ENCODE results near the gene NIPA2. TPM values are rescaled to one million over a fixed set of nuclear protein-coding genes. Genes with fewer than 3 reads are reported as not detected.

NIPA2 gene
- total RNA-seq, 1 experiment from 2014 or later, result 77.9 TPM

- H2AFZ ChIP-seq (ENCODE audit: low read length), result no peak overlapping the region
- H3K23ac ChIP-seq (ENCODE audit: insufficient read length, low read depth, low read length), result no peak overlapping the region
- Mint-ChIP-seq H3K27me3 (ENCODE audit: low read depth) (no peaks in the 10 kb centered on the region), H3K27ac (no peak overlapping the region; a peak in 1 of 7 replicates), H3K4me1 (peaks cover 4% of the 10 kb centered on the region in 2 experiments), H3K9me3 (no peaks in the 10 kb centered on the region), H3K4me3 (no peak overlapping the region), H3K36me3 (ENCODE audit: insufficient read depth in 1 of 3, low read depth in 3 of 3) (peaks cover 21 to 39% (median 33%) of the 10 kb centered on the region in 3 experiments)
- H3K27ac ChIP-seq (ENCODE audit: insufficient read length, low read depth, low read length), result no peak overlapping the region
- no peak overlapping the region for H3K4me2 ChIP-seq (ENCODE audit: insufficient read depth, insufficient read length, low read length)
- H3K9me3 ChIP-seq (ENCODE audit: control insufficient read depth, low read depth, low read length), result no peaks in the 10 kb centered on the region
- no peaks in the 10 kb centered on the region for H4K20me1 ChIP-seq (ENCODE audit: control insufficient read depth, insufficient read depth, insufficient read length)
- no peak for DNase-seq
- no peak overlapping the region for H3K4ac ChIP-seq (ENCODE audit: low read depth, low read length)
- no peak overlapping the region for H2BK20ac ChIP-seq (ENCODE audit: low read depth, low read length, poor library complexity, severe bottlenecking)
- no peak overlapping the region for H3K9ac ChIP-seq (ENCODE audit: extremely low read depth, insufficient read length, low read length)
- no peaks in the 10 kb centered on the region for H3K79me2 ChIP-seq (ENCODE audit: insufficient read depth, low read length)
- no peak overlapping the region for H2BK120ac ChIP-seq (ENCODE audit: low read depth, low read length, poor library complexity, severe bottlenecking)
- no peaks in the 10 kb centered on the region for H3K27me3 ChIP-seq (ENCODE audit: insufficient read depth, low read length)
- no peak overlapping the region for H4K8ac ChIP-seq (replicated peaks; ENCODE audit: insufficient read length, low read depth, low read length)
- H3K79me1 ChIP-seq (ENCODE audit: insufficient read depth, low read depth, low read length, poor library complexity, severe bottlenecking), result no peaks in the 10 kb centered on the region
- no CpG with 5 or more reads among the region's 13 CpGs for WGBS (ENCODE audit: extremely low coverage, insufficient read length, low lambda C conversion rate)
- H3K56ac ChIP-seq (ENCODE audit: insufficient read length, low read depth, low read length), result no peak overlapping the region
- H3K18ac ChIP-seq (ENCODE audit: insufficient read length, low read depth, low read length), result no peak overlapping the region
- H2BK15ac ChIP-seq (ENCODE audit: low read depth, low read length), result no peak overlapping the region
- no peak overlapping the region for H3T11ph ChIP-seq (ENCODE audit: low read length)
- H3K23me2 ChIP-seq (ENCODE audit: insufficient read length, low read depth, low read length, poor library complexity, severe bottlenecking), result no peaks in the 10 kb centered on the region
- H3K14ac ChIP-seq (ENCODE audit: insufficient read depth, low read length), result no peak overlapping the region
- H2BK12ac ChIP-seq (ENCODE audit: insufficient read length, low read depth, low read length), result no peak overlapping the region
- no peaks in the 10 kb centered on the region; the same call in 1 of the 2 replicates for H3K4me1 ChIP-seq (ENCODE audit: insufficient read depth, low read length)
- no peak overlapping the region for H2AK5ac ChIP-seq (ENCODE audit: insufficient read length, low read length)
- no peak overlapping the region for H2BK5ac ChIP-seq (ENCODE audit: insufficient read length, low read length)
- no peak overlapping the region for H4K5ac ChIP-seq (ENCODE audit: insufficient read length, low read depth, low read length)
- no peak overlapping the region for H4K91ac ChIP-seq (ENCODE audit: insufficient read length, low read depth, low read length)
- no peak for TF ChIP-seq CTCF (conservative IDR thresholded peaks at IDR 0.05)
Measured at GRCh38 chr15:22883196-22883595, 44.7 kb downstream of the NIPA2 start.

Data from H9 (cell line).